Measurements from ENCODE around the gene AFF1.

AFF1 gene

GRCh38 chr4:86934771-86935565 lies at the start of gene AFF1:
AFF1 (plus strand) TSS chr4:86935011; CDS start chr4:86948534, 13,523 bp downstream.
- peak; percentile 91 for DNase-seq

GRCh38 chr4:86890790-86891189 lies 44.0 kb upstream of the AFF1 start:
- DNase-seq, result no peak

GRCh38 chr4:86891762-86892635 lies 42.8 kb upstream of the AFF1 start, which contains the start of gene C4orf36:
C4orf36 (minus strand) TSS chr4:86892422; CDS start chr4:86891520, 902 bp downstream.
- peak; percentile 30 for DNase-seq

- DNase-seq, result peak; percentile 4
Measured at GRCh38 chr4:86892636-86892960, 42.2 kb upstream of the AFF1 start.

- DNase-seq, result no peak
Measured at GRCh38 chr4:86893136-86893535, 41.7 kb upstream of the AFF1 start.

- DNase-seq, result no peak
Measured at GRCh38 chr4:86894455-86894854, 40.4 kb upstream of the AFF1 start.

GRCh38 chr4:86895692-86896488 lies 38.9 kb upstream of the AFF1 start:
- no peak for DNase-seq

GRCh38 chr4:86896596-86896995 lies 38.2 kb upstream of the AFF1 start:
- no peak for DNase-seq

- DNase-seq, result no peak
Measured at GRCh38 chr4:86898562-86898961, 36.2 kb upstream of the AFF1 start.

GRCh38 chr4:86901864-86902263 lies 32.9 kb upstream of the AFF1 start:
- DNase-seq, result no peak

GRCh38 chr4:86908251-86908657 lies 26.6 kb upstream of the AFF1 start:
- DNase-seq, result no peak

GRCh38 chr4:86909546-86910295 lies 25.1 kb upstream of the AFF1 start:
- DNase-seq, result no peak

GRCh38 chr4:86910369-86910768 lies 24.4 kb upstream of the AFF1 start:
- no peak for DNase-seq

GRCh38 chr4:86910820-86911684 lies 23.8 kb upstream of the AFF1 start:
- DNase-seq, result no peak

- DNase-seq, result no peak
Measured at GRCh38 chr4:86916392-86916791, 18.4 kb upstream of the AFF1 start.

- no peak for DNase-seq
Measured at GRCh38 chr4:86917212-86918039, 17.4 kb upstream of the AFF1 start.

GRCh38 chr4:86918539-86919072 lies 16.2 kb upstream of the AFF1 start:
- DNase-seq, result no peak

GRCh38 chr4:86919561-86920223 lies 15.1 kb upstream of the AFF1 start:
- no peak for DNase-seq

- DNase-seq, result no peak
Measured at GRCh38 chr4:86921608-86922252, 13.1 kb upstream of the AFF1 start.

All from activated naive CD4-positive, alpha-beta T cell treated with Interleukin-2 at 50 U/mL for 16 hours (primary cell).